ENCODE results near the gene PKN3. TPM values are rescaled to one million over a fixed set of nuclear protein-coding genes. Genes with fewer than 3 reads are reported as not detected.

The PKN3 gene
- total and polyA plus RNA-seq, 2 of the 13 experiments (the other 11 are each of a cell fraction or from before 2014, with no cell fraction given), result 10.5 to 13.2 TPM

GRCh38 chr9:128656416-128657343, 45.6 kb upstream of the PKN3 start, which contains the start of gene DYNC2I2 (continued):
- TF ChIP-seq ZNF574 (CRISPR knock-in tag; IDR thresholded peaks at IDR 0.05) (peak; percentile 92), DNMT1 (CRISPR knock-in tag; IDR thresholded peaks at IDR 0.05) (peak; percentile 54; the same call in 1 of the 2 replicates), ZNF546 (CRISPR knock-in tag; conservative IDR thresholded peaks at IDR 0.05) (no peak; the same call in 1 of the 2 replicates), MLXIP (CRISPR knock-in tag; IDR thresholded peaks at IDR 0.05; ENCODE audit: borderline replicate concordance) (no peak), FOXA3 (CRISPR knock-in tag; IDR thresholded peaks at IDR 0.05) (peak; percentile 40), TARDBP (CRISPR knock-in tag; IDR thresholded peaks at IDR 0.05) (peak; percentile 79; the same call in 1 of the 2 replicates), HOMEZ (CRISPR knock-in tag; IDR thresholded peaks at IDR 0.05; ENCODE audit: low read depth) (no peak), ZNF761 (CRISPR knock-in tag; conservative IDR thresholded peaks at IDR 0.05) (no peak; the same call in 1 of the 2 replicates)
- TF ChIP-seq, protein P1, sequence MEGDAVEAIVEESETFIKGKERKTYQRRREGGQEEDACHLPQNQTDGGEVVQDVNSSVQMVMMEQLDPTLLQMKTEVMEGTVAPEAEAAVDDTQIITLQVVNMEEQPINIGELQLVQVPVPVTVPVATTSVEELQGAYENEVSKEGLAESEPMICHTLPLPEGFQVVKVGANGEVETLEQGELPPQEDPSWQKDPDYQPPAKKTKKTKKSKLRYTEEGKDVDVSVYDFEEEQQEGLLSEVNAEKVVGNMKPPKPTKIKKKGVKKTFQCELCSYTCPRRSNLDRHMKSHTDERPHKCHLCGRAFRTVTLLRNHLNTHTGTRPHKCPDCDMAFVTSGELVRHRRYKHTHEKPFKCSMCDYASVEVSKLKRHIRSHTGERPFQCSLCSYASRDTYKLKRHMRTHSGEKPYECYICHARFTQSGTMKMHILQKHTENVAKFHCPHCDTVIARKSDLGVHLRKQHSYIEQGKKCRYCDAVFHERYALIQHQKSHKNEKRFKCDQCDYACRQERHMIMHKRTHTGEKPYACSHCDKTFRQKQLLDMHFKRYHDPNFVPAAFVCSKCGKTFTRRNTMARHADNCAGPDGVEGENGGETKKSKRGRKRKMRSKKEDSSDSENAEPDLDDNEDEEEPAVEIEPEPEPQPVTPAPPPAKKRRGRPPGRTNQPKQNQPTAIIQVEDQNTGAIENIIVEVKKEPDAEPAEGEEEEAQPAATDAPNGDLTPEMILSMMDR (CRISPR knock-in tag; IDR thresholded peaks at IDR 0.05), result 0 out of 2 replicates have a peak, but pooled peaks have one; percentile 18
- TF ChIP-seq, protein P2, sequence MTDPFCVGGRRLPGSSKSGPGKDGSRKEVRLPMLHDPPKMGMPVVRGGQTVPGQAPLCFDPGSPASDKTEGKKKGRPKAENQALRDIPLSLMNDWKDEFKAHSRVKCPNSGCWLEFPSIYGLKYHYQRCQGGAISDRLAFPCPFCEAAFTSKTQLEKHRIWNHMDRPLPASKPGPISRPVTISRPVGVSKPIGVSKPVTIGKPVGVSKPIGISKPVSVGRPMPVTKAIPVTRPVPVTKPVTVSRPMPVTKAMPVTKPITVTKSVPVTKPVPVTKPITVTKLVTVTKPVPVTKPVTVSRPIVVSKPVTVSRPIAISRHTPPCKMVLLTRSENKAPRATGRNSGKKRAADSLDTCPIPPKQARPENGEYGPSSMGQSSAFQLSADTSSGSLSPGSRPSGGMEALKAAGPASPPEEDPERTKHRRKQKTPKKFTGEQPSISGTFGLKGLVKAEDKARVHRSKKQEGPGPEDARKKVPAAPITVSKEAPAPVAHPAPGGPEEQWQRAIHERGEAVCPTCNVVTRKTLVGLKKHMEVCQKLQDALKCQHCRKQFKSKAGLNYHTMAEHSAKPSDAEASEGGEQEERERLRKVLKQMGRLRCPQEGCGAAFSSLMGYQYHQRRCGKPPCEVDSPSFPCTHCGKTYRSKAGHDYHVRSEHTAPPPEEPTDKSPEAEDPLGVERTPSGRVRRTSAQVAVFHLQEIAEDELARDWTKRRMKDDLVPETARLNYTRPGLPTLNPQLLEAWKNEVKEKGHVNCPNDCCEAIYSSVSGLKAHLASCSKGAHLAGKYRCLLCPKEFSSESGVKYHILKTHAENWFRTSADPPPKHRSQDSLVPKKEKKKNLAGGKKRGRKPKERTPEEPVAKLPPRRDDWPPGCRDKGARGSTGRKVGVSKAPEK (CRISPR knock-in tag; IDR thresholded peaks at IDR 0.05; ENCODE audit: borderline replicate concordance), result no peak
